Epithelial cell of proximal tubule (primary cell): ENCODE data around the gene ADAM21. TPM values are rescaled to one million over a fixed set of nuclear protein-coding genes. Genes with fewer than 3 reads are reported as not detected.
"Not testable (repeated sequence)": the region's sequence is repeated elsewhere in the genome, so short reads cannot be mapped to it uniquely, and the experiment has no call there.

Experiments used
- DNase-seq: peaks from one replicate; pipeline ENCODE4 v3.0.0-alpha.2; 2011; ENCODE audit warnings: low read depth
- H3K4me3 ChIP-seq: 2 replicates; pipeline ENCODE4 v1.5.1; 2011; ENCODE audit warnings: low read depth, mild to moderate bottlenecking, low read length
- CTCF ChIP-seq: conservative IDR thresholded peaks from 2 replicates; pipeline ENCODE4 v1.5.1; 2012; ENCODE audit warnings: low read depth, mild to moderate bottlenecking, low read length
- total RNA-seq: library from RNA; depleted of rRNA; stranded (reverse); fragments of >200 nt; gene quantifications from 2 replicates; pipeline ENCODE4 v1.2.3, GENCODE V29; 2015

ADAM21 gene
- total RNA-seq = 0.22 TPM in 1 of 2 replicates, not detected in the other

GRCh38 chr14:70451874-70452273 lies at the start of gene ADAM21:
ADAM21 (plus strand) TSS chr14:70452174; CDS start chr14:70457500, 5,326 bp downstream.
- TF ChIP-seq CTCF = no peak
- no peak for DNase-seq
- H3K4me3 ChIP-seq = no peak within 1 kb of the TSS

- not testable (repeated sequence) for H3K4me3 ChIP-seq, DNase-seq
These were observed 48.6 kb upstream of the ADAM21 start for GRCh38 chr14:70403335-70403734.

GRCh38 chr14:70406216-70406615 lies 45.8 kb upstream of the ADAM21 start:
- DNase-seq, H3K4me3 ChIP-seq: not testable (repeated sequence)

- no peak for DNase-seq
- H3K4me3 ChIP-seq = no peak overlapping the region
- TF ChIP-seq CTCF = no peak
These were observed 44.4 kb upstream of the ADAM21 start for GRCh38 chr14:70407621-70408020.

- H3K4me3 ChIP-seq = peak overlapping the region; percentile 74
- no peak for TF ChIP-seq CTCF
- DNase-seq = no peak
These were observed 36.2 kb upstream of the ADAM21 start for GRCh38 chr14:70415788-70416187.

GRCh38 chr14:70416338-70416724 lies 35.6 kb upstream of the ADAM21 start:
- H3K4me3 ChIP-seq = peak overlapping the region; percentile 74
- no peak for TF ChIP-seq CTCF
- no peak for DNase-seq

- no peak for TF ChIP-seq CTCF
- DNase-seq = peak; percentile 26
- H3K4me3 ChIP-seq = peak within 1 kb of the TSS; percentile 74
These were observed 35.1 kb upstream of the ADAM21 start, which contains the start of gene SYNJ2BP for GRCh38 chr14:70416725-70417349. SYNJ2BP (minus strand) TSS chr14:70417090; CDS start chr14:70416963, 127 bp downstream.

GRCh38 chr14:70419270-70419931 lies 32.6 kb upstream of the ADAM21 start:
- not testable (repeated sequence) for DNase-seq, H3K4me3 ChIP-seq
